Skin of body (tissue), 3 donors: Measurements from ENCODE around the gene VANGL2. TPM values are rescaled to one million over a fixed set of nuclear protein-coding genes. Genes with fewer than 3 reads are reported as not detected.

Experiments
- DNase-seq: peaks from one replicate; lab custom pipeline; 2025; lab: John Stamatoyannopoulos, UW
- small RNA-seq: library from RNA; depleted of rRNA; stranded (forward); fragments of <200 nt; gene quantifications from one replicate; pipeline ENCODE3, GENCODE V24; 2014; ENCODE audit warnings: low replicate concordance
- total RNA-seq: library from RNA; depleted of rRNA; stranded (reverse); fragments of >200 nt; gene quantifications from one replicate; pipeline ENCODE4 v1.2.3, GENCODE V29; 2014

VANGL2 gene
- total RNA-seq, 1 donor from 2014 or later: 11.0 TPM

- no peak for DNase-seq
Measured at GRCh38 chr1:160459056-160459455, 58.7 kb downstream of the VANGL2 start.

GRCh38 chr1:160459687-160460086 lies 59.3 kb downstream of the VANGL2 start:
- no peak for DNase-seq

- DNase-seq: no peak
Measured at GRCh38 chr1:160460214-160460642, 59.9 kb downstream of the VANGL2 start.

GRCh38 chr1:160460683-160461287 lies 60.4 kb downstream of the VANGL2 start:
- DNase-seq: no peak

- DNase-seq: no peak
Measured at GRCh38 chr1:160465123-160465522, 64.8 kb downstream of the VANGL2 start.

- no peak for DNase-seq
Measured at GRCh38 chr1:160466961-160467360, 66.6 kb downstream of the VANGL2 start.

- DNase-seq: no peak
Measured at GRCh38 chr1:160467576-160467975, 67.2 kb downstream of the VANGL2 start.

- DNase-seq: no peak
Measured at GRCh38 chr1:160471253-160471652, 70.9 kb downstream of the VANGL2 start.

GRCh38 chr1:160472112-160472511 lies 71.7 kb downstream of the VANGL2 start:
- no peak for DNase-seq

GRCh38 chr1:160474392-160475242 lies 74.3 kb downstream of the VANGL2 start:
- no peak for DNase-seq

Small RNA genes lying within 50 kb of the gene (small RNA-seq; reads per million reads assigned to genes)
- not detected for gene RNU4-42P

Other genes starting within 250 kb of the VANGL2 start
- not detected for gene ATP1A4, start 249.0 kb upstream of the VANGL2 start, total RNA-seq
- 109 TPM for gene CASQ1, start 210.0 kb upstream of the VANGL2 start, total RNA-seq
- 26.8 TPM for gene PEA15, start 195.2 kb upstream of the VANGL2 start, total RNA-seq
- gene DCAF8, start 138.0 kb upstream of the VANGL2 start, total RNA-seq: 94.4 TPM
- gene PEX19, start 115.4 kb upstream of the VANGL2 start, total RNA-seq: 50.1 TPM
- 178 TPM for gene COPA, start 57.3 kb upstream of the VANGL2 start, total RNA-seq
- gene NCSTN, start 57.2 kb upstream of the VANGL2 start, total RNA-seq: 46.5 TPM
- 0.20 TPM for gene NHLH1, start 33.5 kb upstream of the VANGL2 start, total RNA-seq
- gene SLAMF6, start 122.7 kb downstream of the VANGL2 start, total RNA-seq: 0.39 TPM
- 3.8 TPM for gene CD84, start 178.9 kb downstream of the VANGL2 start, total RNA-seq
- 0.20 TPM for gene SLAMF1, start 246.5 kb downstream of the VANGL2 start, total RNA-seq